ENCODE measurements around the gene TMEM127. TPM values are rescaled to one million over a fixed set of nuclear protein-coding genes. Genes with fewer than 3 reads are reported as not detected.

Gene TMEM127
- total RNA-seq, 1 experiment from 2014 or later: 25.3 TPM

- TF ChIP-seq, protein P1, sequence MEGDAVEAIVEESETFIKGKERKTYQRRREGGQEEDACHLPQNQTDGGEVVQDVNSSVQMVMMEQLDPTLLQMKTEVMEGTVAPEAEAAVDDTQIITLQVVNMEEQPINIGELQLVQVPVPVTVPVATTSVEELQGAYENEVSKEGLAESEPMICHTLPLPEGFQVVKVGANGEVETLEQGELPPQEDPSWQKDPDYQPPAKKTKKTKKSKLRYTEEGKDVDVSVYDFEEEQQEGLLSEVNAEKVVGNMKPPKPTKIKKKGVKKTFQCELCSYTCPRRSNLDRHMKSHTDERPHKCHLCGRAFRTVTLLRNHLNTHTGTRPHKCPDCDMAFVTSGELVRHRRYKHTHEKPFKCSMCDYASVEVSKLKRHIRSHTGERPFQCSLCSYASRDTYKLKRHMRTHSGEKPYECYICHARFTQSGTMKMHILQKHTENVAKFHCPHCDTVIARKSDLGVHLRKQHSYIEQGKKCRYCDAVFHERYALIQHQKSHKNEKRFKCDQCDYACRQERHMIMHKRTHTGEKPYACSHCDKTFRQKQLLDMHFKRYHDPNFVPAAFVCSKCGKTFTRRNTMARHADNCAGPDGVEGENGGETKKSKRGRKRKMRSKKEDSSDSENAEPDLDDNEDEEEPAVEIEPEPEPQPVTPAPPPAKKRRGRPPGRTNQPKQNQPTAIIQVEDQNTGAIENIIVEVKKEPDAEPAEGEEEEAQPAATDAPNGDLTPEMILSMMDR (IDR thresholded peaks at IDR 0.05 in 2 of 3, conservative IDR thresholded peaks at IDR 0.05 in 1 of 3; ENCODE audit: borderline replicate concordance in 1 of 3, insufficient read depth in 1 of 3, low read depth in 2 of 3, low read length in 2 of 3): no peak
- TF ChIP-seq EZH2 (IDR thresholded peaks at IDR 0.05): no peak
- peak; percentile 88 for TF ChIP-seq YY1 (IDR thresholded peaks at IDR 0.05; ENCODE audit: extremely low read depth, insufficient replicate concordance, low read depth, low read length)
- no peak for TF ChIP-seq CEBPB (IDR thresholded peaks at IDR 0.05; ENCODE audit: low read depth)
- no peak for TF ChIP-seq REST (IDR thresholded peaks at IDR 0.05; ENCODE audit: low read depth)
- TF ChIP-seq CBX3 (IDR thresholded peaks at IDR 0.05; ENCODE audit: low read depth): no peak
- no peak for TF ChIP-seq SP1 (IDR thresholded peaks at IDR 0.05; ENCODE audit: low read depth)
Measured at GRCh38 chr2:96209011-96209728, 56.6 kb downstream of the TMEM127 start (continued).

All from HCT116 (cell line).